Mesothelial cell of epicardium (in vitro differentiated cells): ENCODE results near the gene LORICRIN. TPM values are rescaled to one million over a fixed set of nuclear protein-coding genes. Genes with fewer than 3 reads are reported as not detected.
"Not testable (repeated sequence)": the region's sequence is repeated elsewhere in the genome, so short reads cannot be mapped to it uniquely, and the experiment has no call there.

Experiments
- DNase-seq, 2 experiments: peaks; one replicate each; pipeline ENCODE4 v3.0.0; 2021; ENCODE audit warnings: low spot score in 2 of 2; ENCODE audit not compliant: unreplicated experiment in 2 of 2
- H3K27ac Mint-ChIP-seq: 2 replicates; pipeline ENCODE4 v1.8.0; 2021; ENCODE audit warnings: mixed read lengths
- H3K27me3 Mint-ChIP-seq: 2 replicates; pipeline ENCODE4 v1.8.0; 2021; ENCODE audit warnings: low read depth, mixed read lengths
- H3K36me3 Mint-ChIP-seq: 2 replicates; pipeline ENCODE4 v1.8.0; 2021; ENCODE audit warnings: mixed read lengths
- H3K4me1 Mint-ChIP-seq: 2 replicates; pipeline ENCODE4 v1.8.0; 2021; ENCODE audit warnings: mixed read lengths
- H3K4me3 Mint-ChIP-seq: 2 replicates; pipeline ENCODE4 v1.8.0; 2021; ENCODE audit warnings: mild to moderate bottlenecking, moderate library complexity, mixed read lengths
- H3K9me3 Mint-ChIP-seq: 2 replicates; pipeline ENCODE4 v1.8.0; 2021; ENCODE audit warnings: mixed read lengths
- total RNA-seq: library from RNA; stranded (reverse); gene quantifications from 3 replicates; pipeline ENCODE4 v1.2.1, GENCODE V29; 2021
- TF ChIP-seq, protein P1 (sequence below): fragments of 200-600 bp; sonication (generic); IDR thresholded peaks from one replicate; pipeline ENCODE4 v1.5.0; 2021; ENCODE audit warnings: antibody characterized with exemption; ENCODE audit not compliant: unreplicated experiment

The LORICRIN gene
- total RNA-seq, 1 donor from 2014 or later: not detected

DNA sequence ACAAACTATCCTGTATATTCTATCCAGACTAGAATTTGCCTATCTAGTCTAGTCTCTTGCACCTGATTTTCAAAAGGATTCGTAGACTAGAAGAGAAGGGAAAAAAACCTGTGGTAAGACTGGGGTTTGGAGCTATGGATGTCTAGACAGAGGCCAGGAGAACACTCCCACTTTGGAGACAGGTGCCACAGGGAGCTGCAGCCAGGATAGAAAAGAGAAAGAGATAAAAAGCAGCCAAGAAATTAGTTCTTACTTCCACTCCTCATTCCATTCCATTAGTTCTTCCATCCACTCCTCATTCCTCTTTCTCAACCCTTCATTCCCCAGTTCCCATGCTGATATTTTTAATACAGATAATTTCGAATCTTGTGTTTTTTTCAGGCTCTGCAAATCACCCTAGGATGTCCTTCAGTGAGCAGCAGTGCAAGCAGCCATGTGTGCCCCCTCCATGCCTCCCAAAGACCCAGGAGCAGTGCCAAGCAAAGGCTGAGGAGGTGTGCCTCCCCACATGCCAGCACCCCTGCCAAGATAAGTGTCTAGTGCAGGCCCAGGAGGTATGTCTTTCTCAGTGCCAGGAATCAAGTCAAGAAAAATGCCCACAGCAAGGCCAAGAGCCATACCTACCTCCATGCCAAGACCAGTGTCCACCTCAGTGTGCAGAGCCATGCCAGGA lies 41.6 kb upstream of the LORICRIN start:
- H3K4me3 Mint-ChIP-seq: no peak overlapping the region
- DNase-seq: no peak
- H3K4me1 Mint-ChIP-seq: peaks cover 15% of the 10 kb centered on the region
- no peaks in the 10 kb centered on the region for H3K9me3 Mint-ChIP-seq
- no peak overlapping the region for H3K27ac Mint-ChIP-seq
- H3K27me3 Mint-ChIP-seq: peaks cover 41% of the 10 kb centered on the region
- H3K36me3 Mint-ChIP-seq: no peaks in the 10 kb centered on the region
- TF ChIP-seq, protein P1, sequence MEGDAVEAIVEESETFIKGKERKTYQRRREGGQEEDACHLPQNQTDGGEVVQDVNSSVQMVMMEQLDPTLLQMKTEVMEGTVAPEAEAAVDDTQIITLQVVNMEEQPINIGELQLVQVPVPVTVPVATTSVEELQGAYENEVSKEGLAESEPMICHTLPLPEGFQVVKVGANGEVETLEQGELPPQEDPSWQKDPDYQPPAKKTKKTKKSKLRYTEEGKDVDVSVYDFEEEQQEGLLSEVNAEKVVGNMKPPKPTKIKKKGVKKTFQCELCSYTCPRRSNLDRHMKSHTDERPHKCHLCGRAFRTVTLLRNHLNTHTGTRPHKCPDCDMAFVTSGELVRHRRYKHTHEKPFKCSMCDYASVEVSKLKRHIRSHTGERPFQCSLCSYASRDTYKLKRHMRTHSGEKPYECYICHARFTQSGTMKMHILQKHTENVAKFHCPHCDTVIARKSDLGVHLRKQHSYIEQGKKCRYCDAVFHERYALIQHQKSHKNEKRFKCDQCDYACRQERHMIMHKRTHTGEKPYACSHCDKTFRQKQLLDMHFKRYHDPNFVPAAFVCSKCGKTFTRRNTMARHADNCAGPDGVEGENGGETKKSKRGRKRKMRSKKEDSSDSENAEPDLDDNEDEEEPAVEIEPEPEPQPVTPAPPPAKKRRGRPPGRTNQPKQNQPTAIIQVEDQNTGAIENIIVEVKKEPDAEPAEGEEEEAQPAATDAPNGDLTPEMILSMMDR: no peak

- Mint-ChIP-seq H3K4me1 (peaks cover 15% of the 10 kb centered on the region), H3K36me3 (no peaks in the 10 kb centered on the region), H3K9me3 (no peaks in the 10 kb centered on the region), H3K4me3 (no peak overlapping the region), H3K27me3 (peaks cover 51% of the 10 kb centered on the region), H3K27ac (peak overlapping the region; percentile 55)
- no peak for DNase-seq
- TF ChIP-seq, protein P1: no peak
Measured at GRCh38 chr1:153220606-153221303, 38.7 kb upstream of the LORICRIN start.

DNA sequence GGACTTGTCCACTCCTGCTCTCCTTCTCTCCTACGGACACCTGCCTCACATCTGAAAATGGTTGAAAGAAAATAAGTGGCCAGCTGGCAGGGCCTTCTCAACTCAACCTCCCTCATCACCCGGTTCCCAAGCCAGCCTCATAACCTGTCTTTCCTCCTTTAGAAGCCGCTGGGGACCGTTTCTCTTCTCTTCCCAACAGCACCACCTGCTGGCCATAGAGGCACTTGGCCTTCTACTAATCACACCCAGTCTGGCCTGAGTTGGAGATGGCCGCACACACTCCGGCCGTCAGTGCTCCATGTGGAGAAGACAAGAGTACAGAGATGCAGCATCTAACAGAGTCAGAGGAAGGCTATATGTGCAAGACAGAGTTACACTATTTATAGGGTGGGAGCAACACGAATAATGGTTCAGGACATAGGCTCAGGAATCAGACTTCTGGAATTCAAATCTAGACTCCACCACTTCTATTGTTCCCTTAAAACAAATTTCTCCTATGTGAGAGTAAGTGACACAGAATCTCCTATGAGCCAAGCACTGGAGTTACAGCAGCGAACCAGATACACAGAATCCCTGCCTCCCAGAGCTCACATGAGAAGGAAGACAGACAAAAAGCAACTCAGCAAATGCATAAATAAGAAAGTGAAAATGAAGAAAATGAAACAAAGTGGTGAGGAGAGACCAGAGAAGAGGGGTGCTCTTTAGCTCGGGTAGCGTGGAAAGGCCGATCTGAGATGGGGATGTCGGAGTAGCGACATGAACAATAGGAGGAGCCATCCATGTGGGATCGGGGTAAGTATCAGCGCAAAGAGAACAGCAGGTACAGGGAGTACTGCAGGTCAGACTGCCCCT lies 36.2 kb upstream of the LORICRIN start:
- not testable (repeated sequence) for H3K4me3 Mint-ChIP-seq, H3K9me3 Mint-ChIP-seq, H3K27ac Mint-ChIP-seq, H3K36me3 Mint-ChIP-seq
- H3K27me3 Mint-ChIP-seq: peaks cover 38% of the 10 kb centered on the region
- peak; percentile 41 to 78 for DNase-seq
- peaks cover 15% of the 10 kb centered on the region for H3K4me1 Mint-ChIP-seq
- TF ChIP-seq, protein P1: peak; percentile 63

DNA sequence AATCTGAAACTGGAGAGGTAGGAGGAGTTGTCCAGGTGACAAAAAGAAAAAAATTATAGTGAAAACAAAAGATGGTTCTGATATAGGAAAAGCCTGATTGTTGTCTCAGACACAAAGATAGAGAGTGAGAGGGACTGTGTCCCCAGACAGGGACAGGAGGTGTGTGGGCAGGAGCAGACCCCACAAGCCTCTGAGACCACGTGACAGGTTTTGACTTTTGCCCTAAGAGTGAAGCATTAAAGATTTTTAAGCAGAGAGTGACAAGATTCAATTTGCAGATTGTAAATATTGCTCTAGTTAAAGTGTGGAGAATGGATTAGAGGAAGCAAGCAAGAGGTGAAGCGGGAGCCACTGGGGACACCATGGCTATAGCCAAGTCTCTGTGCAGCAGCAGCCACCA lies 31.7 kb upstream of the LORICRIN start:
- H3K27me3 Mint-ChIP-seq: peaks cover 38% of the 10 kb centered on the region
- H3K27ac Mint-ChIP-seq: no peak overlapping the region
- TF ChIP-seq, protein P1: no peak
- H3K4me3 Mint-ChIP-seq: no peak overlapping the region
- no peaks in the 10 kb centered on the region for H3K4me1 Mint-ChIP-seq
- no peaks in the 10 kb centered on the region for H3K9me3 Mint-ChIP-seq
- DNase-seq: no peak
- H3K36me3 Mint-ChIP-seq: no peaks in the 10 kb centered on the region

DNA sequence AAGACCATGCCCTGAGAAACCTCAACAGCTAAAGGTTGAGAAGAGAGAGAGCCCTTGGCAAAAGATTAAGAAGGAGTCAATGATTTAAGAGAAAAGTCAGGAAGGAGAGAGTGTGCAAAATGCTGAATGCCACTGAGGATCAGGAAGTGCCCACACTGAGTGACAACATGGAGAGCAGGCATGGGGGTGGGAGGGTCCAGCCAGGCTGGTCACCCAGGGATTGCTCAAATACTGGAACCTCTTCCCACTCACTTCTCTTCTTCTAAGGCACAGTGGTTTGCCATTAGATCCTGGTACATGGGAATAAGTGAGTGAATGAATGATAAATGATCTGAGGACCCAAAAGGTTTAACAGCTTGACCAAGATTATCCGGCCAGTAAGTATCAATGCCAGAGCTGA lies 31.0 kb upstream of the LORICRIN start:
- H3K27me3 Mint-ChIP-seq: peaks cover 33% of the 10 kb centered on the region
- H3K4me3 Mint-ChIP-seq: no peak overlapping the region
- no peaks in the 10 kb centered on the region for H3K36me3 Mint-ChIP-seq
- DNase-seq: peak in 1 of 2 experiments; percentile 5
- H3K9me3 Mint-ChIP-seq: no peaks in the 10 kb centered on the region
- TF ChIP-seq, protein P1: no peak
- H3K4me1 Mint-ChIP-seq: no peaks in the 10 kb centered on the region
- no peak overlapping the region for H3K27ac Mint-ChIP-seq
